Tibial nerve (tissue), 4 donors: Measurements from ENCODE around the gene RCAN2.

ENCODE experiments used
- EP300 ChIP-seq, 2 donors: sonication (generic); formaldehyde crosslinking; IDR thresholded peaks; one replicate each; pipeline ENCODE4 v1.6.1; 2017; ENCODE audit warnings: antibody characterized with exemption in 2 of 2, mild to moderate bottlenecking in 1 of 2
- POLR2A ChIP-seq, 2 donors: fragments of 450-650 bp; IDR thresholded peaks; one replicate each; pipeline ENCODE4 v1.6.1; 2017; ENCODE audit warnings: antibody characterized with exemption in 2 of 2, mild to moderate bottlenecking in 2 of 2, moderate library complexity in 2 of 2
- TF ChIP-seq, protein P1 (sequence below), 5 experiments: fragments of 200-600 bp in 3 of 5; fragments of 450-650 bp in 2 of 5; sonication (generic) in 3 of 5; IDR thresholded peaks; one replicate each; pipeline ENCODE4 v1.5.1; 2016 to 2019; ENCODE audit warnings: antibody characterized with exemption in 5 of 5, mild to moderate bottlenecking in 3 of 5, moderate library complexity in 2 of 5

DNA sequence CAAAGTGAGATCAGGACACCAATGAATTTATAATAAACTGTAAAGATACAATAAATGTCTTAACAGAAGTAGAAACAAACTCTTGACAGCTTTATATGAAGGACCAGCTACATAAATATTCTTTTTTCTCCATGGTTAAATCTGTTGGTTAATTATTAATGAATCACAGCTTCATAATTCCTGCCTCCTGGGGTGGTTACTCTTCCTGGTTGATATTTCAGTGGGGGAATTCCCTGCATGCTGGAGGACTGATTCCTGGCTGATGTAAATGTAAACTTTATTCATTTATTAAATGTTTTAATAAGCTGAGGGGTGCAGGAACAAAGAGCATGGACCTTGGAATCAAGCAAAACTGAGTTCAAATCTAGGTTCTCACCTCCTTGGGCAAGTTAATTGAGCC, 16.2 kb upstream of the RCAN2 start:
- TF ChIP-seq, protein P1, sequence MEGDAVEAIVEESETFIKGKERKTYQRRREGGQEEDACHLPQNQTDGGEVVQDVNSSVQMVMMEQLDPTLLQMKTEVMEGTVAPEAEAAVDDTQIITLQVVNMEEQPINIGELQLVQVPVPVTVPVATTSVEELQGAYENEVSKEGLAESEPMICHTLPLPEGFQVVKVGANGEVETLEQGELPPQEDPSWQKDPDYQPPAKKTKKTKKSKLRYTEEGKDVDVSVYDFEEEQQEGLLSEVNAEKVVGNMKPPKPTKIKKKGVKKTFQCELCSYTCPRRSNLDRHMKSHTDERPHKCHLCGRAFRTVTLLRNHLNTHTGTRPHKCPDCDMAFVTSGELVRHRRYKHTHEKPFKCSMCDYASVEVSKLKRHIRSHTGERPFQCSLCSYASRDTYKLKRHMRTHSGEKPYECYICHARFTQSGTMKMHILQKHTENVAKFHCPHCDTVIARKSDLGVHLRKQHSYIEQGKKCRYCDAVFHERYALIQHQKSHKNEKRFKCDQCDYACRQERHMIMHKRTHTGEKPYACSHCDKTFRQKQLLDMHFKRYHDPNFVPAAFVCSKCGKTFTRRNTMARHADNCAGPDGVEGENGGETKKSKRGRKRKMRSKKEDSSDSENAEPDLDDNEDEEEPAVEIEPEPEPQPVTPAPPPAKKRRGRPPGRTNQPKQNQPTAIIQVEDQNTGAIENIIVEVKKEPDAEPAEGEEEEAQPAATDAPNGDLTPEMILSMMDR (IDR thresholded peaks at IDR 0.05), result no peak
- no peak for TF ChIP-seq POLR2A (IDR thresholded peaks at IDR 0.05)
- TF ChIP-seq EP300 (IDR thresholded peaks at IDR 0.05), result no peak
